Tibial nerve (tissue), 4 donors: ENCODE data around the gene KCNH1. TPM values are rescaled to one million over a fixed set of nuclear protein-coding genes. Genes with fewer than 3 reads are reported as not detected.

Experiments used
- DNase-seq, 2 donors: peaks; one replicate each; pipeline ENCODE4 v3.0.0-alpha.2; 2019; ENCODE audit warnings: low spot score in 2 of 2
- H3K27ac ChIP-seq, 4 donors: fragments of 200-600 bp; sonication (generic) in 3 of 4; one replicate each; pipeline ENCODE4 v1.5.1; 2017 to 2019; ENCODE audit warnings: mild to moderate bottlenecking in 1 of 4
- H3K27me3 ChIP-seq, 2 donors: fragments of 200-600 bp; sonication (generic) in 1 of 2; one replicate each; pipeline versions ENCODE4 v1.5.1 to v1.6.0; 2017 to 2019
- H3K36me3 ChIP-seq, 3 donors: fragments of 200-600 bp; sonication (generic); one replicate each; pipeline ENCODE4 v1.5.1; 2018 to 2019
- H3K4me1 ChIP-seq, 4 donors: fragments of 200-600 bp; sonication (generic) in 3 of 4; one replicate each; pipeline ENCODE4 v1.5.1; 2017 to 2019
- H3K4me3 ChIP-seq, 4 donors: fragments of 200-600 bp; sonication (generic) in 3 of 4; one replicate each; pipeline ENCODE4 v1.5.1; 2017 to 2019; ENCODE audit warnings: mild to moderate bottlenecking in 1 of 4, moderate library complexity in 1 of 4
- H3K9me3 ChIP-seq, 4 donors: fragments of 200-600 bp; sonication (generic) in 3 of 4; one replicate each; pipeline ENCODE4 v1.5.1; 2017 to 2019
- CTCF ChIP-seq, 5 experiments: fragments of 200-600 bp in 3 of 5; fragments of 450-650 bp in 2 of 5; sonication (generic) in 3 of 5; IDR thresholded peaks; one replicate each; pipeline ENCODE4 v1.5.1; 2016 to 2019; ENCODE audit warnings: antibody characterized with exemption in 5 of 5, mild to moderate bottlenecking in 3 of 5, moderate library complexity in 2 of 5
- EP300 ChIP-seq, 2 donors: sonication (generic); formaldehyde crosslinking; IDR thresholded peaks; one replicate each; pipeline ENCODE4 v1.6.1; 2017; ENCODE audit warnings: antibody characterized with exemption in 2 of 2, mild to moderate bottlenecking in 1 of 2
- POLR2A ChIP-seq, 2 donors: fragments of 450-650 bp; IDR thresholded peaks; one replicate each; pipeline ENCODE4 v1.6.1; 2017; ENCODE audit warnings: antibody characterized with exemption in 2 of 2, mild to moderate bottlenecking in 2 of 2, moderate library complexity in 2 of 2
- WGBS, 2 donors: methylation state at CpG; one replicate each; pipeline ENCODE4 v1.1.5; 2018; 5-methylcytosine and 5-hydroxymethylcytosine counted together
- total RNA-seq, 4 donors: library from RNA; depleted of rRNA; stranded (reverse); fragments of >200 nt; gene quantifications; one replicate each; pipeline ENCODE4 v1.1.0, GENCODE V29; 2016

The KCNH1 gene
- total RNA-seq, 4 donors from 2014 or later, result 1.9 to 10.0 (median 3.6) TPM

- TF ChIP-seq EP300 (IDR thresholded peaks at IDR 0.05), result no peak
- TF ChIP-seq POLR2A (IDR thresholded peaks at IDR 0.05), result no peak
- no peak for TF ChIP-seq CTCF (IDR thresholded peaks at IDR 0.05)
- WGBS, 2 donors, result 84% methylated on average over 6 of the region's 6 CpGs
These were observed 476.1 kb downstream of the KCNH1 start for GRCh38 chr1:210657806-210658205.

GRCh38 chr1:210655511-210655910, 478.4 kb downstream of the KCNH1 start:
- no peaks in the 10 kb centered on the region for H3K27me3 ChIP-seq

More at GRCh38 chr1:210657806-210658205, 476.1 kb downstream of the KCNH1 start:
- H3K36me3 ChIP-seq, result no peaks in the 10 kb centered on the region
- no peaks in the 10 kb centered on the region for H3K9me3 ChIP-seq
- H3K27me3 ChIP-seq, result no peaks in the 10 kb centered on the region
- no peaks in the 10 kb centered on the region for H3K4me1 ChIP-seq
- H3K27ac ChIP-seq, result no peak overlapping the region
- H3K4me3 ChIP-seq, result no peak overlapping the region
- DNase-seq, result no peak

GRCh38 chr1:210654176-210654981, 479.6 kb downstream of the KCNH1 start:
- DNase-seq, result no peak
- H3K4me1 ChIP-seq, result no peaks in the 10 kb centered on the region
- H3K9me3 ChIP-seq, result no peaks in the 10 kb centered on the region
- no peaks in the 10 kb centered on the region for H3K27me3 ChIP-seq
- TF ChIP-seq CTCF (IDR thresholded peaks at IDR 0.05) (no peak), POLR2A (IDR thresholded peaks at IDR 0.05) (no peak), EP300 (IDR thresholded peaks at IDR 0.05) (no peak)
- H3K36me3 ChIP-seq, result no peaks in the 10 kb centered on the region
- H3K4me3 ChIP-seq, result no peak overlapping the region
- WGBS, 2 donors, result 81% methylated on average over 7 of the region's 7 CpGs
- H3K27ac ChIP-seq, result no peak overlapping the region

More at GRCh38 chr1:210655511-210655910, 478.4 kb downstream of the KCNH1 start:
- H3K9me3 ChIP-seq, result no peaks in the 10 kb centered on the region
- 79 to 81% methylated on average over 7 of the region's 7 CpGs for WGBS, 2 donors
- no peak for DNase-seq
- H3K4me1 ChIP-seq, result no peaks in the 10 kb centered on the region
- TF ChIP-seq POLR2A (IDR thresholded peaks at IDR 0.05), result no peak
- TF ChIP-seq CTCF (IDR thresholded peaks at IDR 0.05), result no peak
- TF ChIP-seq EP300 (IDR thresholded peaks at IDR 0.05), result no peak
- H3K4me3 ChIP-seq, result no peak overlapping the region
- no peaks in the 10 kb centered on the region for H3K36me3 ChIP-seq
- H3K27ac ChIP-seq, result no peak overlapping the region

GRCh38 chr1:210653771-210654170, 480.2 kb downstream of the KCNH1 start:
- TF ChIP-seq POLR2A (IDR thresholded peaks at IDR 0.05), result no peak
- TF ChIP-seq CTCF (IDR thresholded peaks at IDR 0.05), result no peak
- no peak for TF ChIP-seq EP300 (IDR thresholded peaks at IDR 0.05)
- no peaks in the 10 kb centered on the region for H3K4me1 ChIP-seq

GRCh38 chr1:210652329-210652954, 481.5 kb downstream of the KCNH1 start:
- H3K36me3 ChIP-seq, result no peaks in the 10 kb centered on the region
- no peak overlapping the region for H3K27ac ChIP-seq
- 91 to 93% methylated on average over 7 of the region's 7 CpGs for WGBS, 2 donors
- no peak overlapping the region for H3K4me3 ChIP-seq
- no peaks in the 10 kb centered on the region for H3K9me3 ChIP-seq
- no peaks in the 10 kb centered on the region for H3K27me3 ChIP-seq
- TF ChIP-seq POLR2A (IDR thresholded peaks at IDR 0.05) (no peak), EP300 (IDR thresholded peaks at IDR 0.05) (no peak), CTCF (IDR thresholded peaks at IDR 0.05) (no peak)
- H3K4me1 ChIP-seq, result no peaks in the 10 kb centered on the region
- DNase-seq, result no peak

More at GRCh38 chr1:210653771-210654170, 480.2 kb downstream of the KCNH1 start:
- Histone ChIP-seq H3K9me3 (no peaks in the 10 kb centered on the region), H3K27ac (no peak overlapping the region), H3K27me3 (no peaks in the 10 kb centered on the region), H3K4me3 (no peak overlapping the region), H3K36me3 (no peaks in the 10 kb centered on the region)
- DNase-seq, result no peak
- WGBS, 2 donors, result 52 to 53% methylated on average over 6 of the region's 6 CpGs
